GM23338 (cell line): ENCODE data around the gene RFFL. TPM values are rescaled to one million over a fixed set of nuclear protein-coding genes. Genes with fewer than 3 reads are reported as not detected.
A peak's percentile ranks its signal among the peaks of the same experiment; 100 is the strongest.

Experiments used
- ATAC-seq: fragments of 200-7000 bp; cut with Tn5 transposase; 3 replicates; pipeline ENCODE4 v1.9.1; 2020
- DNase-seq: peaks from one replicate; pipeline ENCODE4 v3.0.0-alpha.2; 2015; ENCODE audit warnings: low spot score
- H2AFZ ChIP-seq: fragments of 200-600 bp; sonication (generic); 2 replicates; pipeline ENCODE4 v1.8.0; 2016; ENCODE audit warnings: antibody characterized with exemption, mild to moderate bottlenecking, moderate library complexity
- H3F3A ChIP-seq: fragments of 200-600 bp; sonication (generic); replicated peaks from 2 replicates; pipeline ENCODE4 v1.8.0; 2017; ENCODE audit warnings: antibody characterized with exemption, mixed run types, low read depth
- H3K27ac ChIP-seq: fragments of 200-600 bp; sonication (generic); 2 replicates; pipeline ENCODE4 v1.6.1; 2016; ENCODE audit warnings: low read depth
- H3K27me3 ChIP-seq: fragments of 200-600 bp; sonication (generic); 2 replicates; pipeline ENCODE4 v1.8.0; 2016; ENCODE audit warnings: mild to moderate bottlenecking, mixed run types, moderate library complexity; ENCODE audit not compliant: insufficient read depth
- H3K36me3 ChIP-seq: fragments of 200-600 bp; sonication (generic); 2 replicates; pipeline ENCODE4 v1.8.0; 2016; ENCODE audit warnings: mild to moderate bottlenecking; ENCODE audit not compliant: insufficient read depth
- H3K4me1 ChIP-seq: fragments of 200-600 bp; sonication (generic); 2 replicates; pipeline ENCODE4 v1.8.0; 2016; ENCODE audit warnings: mild to moderate bottlenecking, moderate library complexity; ENCODE audit not compliant: insufficient read depth
- H3K4me2 ChIP-seq: fragments of 200-600 bp; sonication (generic); 2 replicates; pipeline ENCODE4 v1.7.1; 2017; ENCODE audit warnings: mixed run types
- H3K4me3 ChIP-seq: fragments of 200-600 bp; sonication (generic); 2 replicates; pipeline ENCODE4 v1.6.1; 2016; ENCODE audit warnings: mixed run types
- H3K79me2 ChIP-seq: fragments of 200-600 bp; sonication (generic); replicated peaks from 2 replicates; pipeline ENCODE4 v1.8.0; 2017; ENCODE audit warnings: mild to moderate bottlenecking; ENCODE audit not compliant: insufficient read depth
- H3K9me2 ChIP-seq: fragments of 200-600 bp; sonication (generic); 2 replicates; pipeline ENCODE4 v1.8.0; 2017; ENCODE audit not compliant: insufficient read depth
- H4K20me1 ChIP-seq: fragments of 200-600 bp; sonication (generic); replicated peaks from 2 replicates; pipeline ENCODE4 v1.8.0; 2017; ENCODE audit warnings: mild to moderate bottlenecking; ENCODE audit not compliant: insufficient read depth
- H3K27ac Mint-ChIP-seq: 2 replicates; pipeline ENCODE4 v1.8.0; 2020; ENCODE audit warnings: inconsistent platforms, mild to moderate bottlenecking, moderate library complexity, mixed read lengths
- H3K27me3 Mint-ChIP-seq: 3 replicates; pipeline ENCODE4 v1.8.0; 2022; ENCODE audit warnings: low read depth, mild to moderate bottlenecking, moderate library complexity, mixed read lengths, inconsistent platforms; ENCODE audit not compliant: insufficient read depth, poor library complexity
- H3K36me3 Mint-ChIP-seq: 3 replicates; pipeline ENCODE4 v1.8.0; 2021; ENCODE audit warnings: low read depth, mild to moderate bottlenecking, inconsistent platforms, moderate library complexity, mixed read lengths
- H3K4me1 Mint-ChIP-seq: 3 replicates; pipeline ENCODE4 v1.8.0; 2020; ENCODE audit warnings: mild to moderate bottlenecking, inconsistent platforms, mixed read lengths
- H3K4me3 Mint-ChIP-seq: 3 replicates; pipeline ENCODE4 v1.8.0; 2021; ENCODE audit warnings: moderate library complexity, mild to moderate bottlenecking, inconsistent platforms, mixed read lengths
- H3K9me3 Mint-ChIP-seq: 3 replicates; pipeline ENCODE4 v1.8.0; 2020; ENCODE audit warnings: moderate library complexity, mild to moderate bottlenecking, inconsistent platforms, mixed read lengths
- CTCF ChIP-seq, 2 experiments: fragments of 200-600 bp in 1 of 2; sonication (generic) in 1 of 2; conservative IDR thresholded peaks; 2 replicates each; pipeline versions ENCODE4 v1.5.1 to v1.6.1; 2016 to 2017; ENCODE audit warnings: antibody characterized with exemption in 2 of 2, low read depth in 2 of 2, mild to moderate bottlenecking in 2 of 2, moderate library complexity in 1 of 2
- EZH2 ChIP-seq: fragments of 200-600 bp; sonication (generic); IDR thresholded peaks from one replicate; pipeline ENCODE4 v1.8.0; 2017; ENCODE audit warnings: antibody characterized with exemption, mild to moderate bottlenecking, low read depth; ENCODE audit not compliant: unreplicated experiment
- EZH2phosphoT487 ChIP-seq: fragments of 200-600 bp; sonication (generic); IDR thresholded peaks from one replicate; pipeline ENCODE4 v1.8.1; 2018; ENCODE audit warnings: antibody characterized with exemption; ENCODE audit not compliant: unreplicated experiment
- JUNB ChIP-seq: IDR thresholded peaks from one replicate; pipeline ENCODE4 v1.6.1; 2016; ENCODE audit warnings: antibody characterized with exemption; ENCODE audit not compliant: unreplicated experiment
- NANOG ChIP-seq: IDR thresholded peaks from 2 replicates; pipeline ENCODE4 v1.6.1; 2016; ENCODE audit warnings: antibody characterized with exemption, borderline replicate concordance
- POLR2AphosphoS5 ChIP-seq: IDR thresholded peaks from 2 replicates; pipeline ENCODE4 v1.6.1; 2016; ENCODE audit warnings: antibody characterized with exemption, low read depth
- REST ChIP-seq: IDR thresholded peaks from one replicate; pipeline ENCODE4 v1.6.1; 2018; ENCODE audit warnings: antibody characterized with exemption; ENCODE audit not compliant: unreplicated experiment
- STAT1 ChIP-seq: IDR thresholded peaks from one replicate; pipeline ENCODE4 v1.6.1; 2016; ENCODE audit warnings: antibody characterized with exemption; ENCODE audit not compliant: unreplicated experiment
- ZNF114 ChIP-seq: fragments of 250-450 bp; sonication (Bioruptor Pico); IDR thresholded peaks from 2 replicates; pipeline ENCODE4 v1.5.0; 2020; ENCODE audit warnings: mild to moderate bottlenecking, moderate library complexity
- ZNF462 ChIP-seq: fragments of 250-450 bp; sonication (Bioruptor Pico); IDR thresholded peaks from 2 replicates; pipeline ENCODE4 v1.5.0; 2020; ENCODE audit warnings: mild to moderate bottlenecking, moderate library complexity
- polyA plus RNA-seq: library from polyadenylated mRNA; unstranded; fragments of >200 nt; fragmentation: Nextera tagmentation; extraction: Ambion mirVana; gene quantifications from 2 replicates; pipeline ENCODE4 v1.2.1, GENCODE V29; 2016
- total RNA-seq: library from RNA; depleted of rRNA; stranded (reverse); fragments of >200 nt; shearing (Covaris generic); gene quantifications from 2 replicates; pipeline ENCODE4 v1.2.3, GENCODE V29; 2014

Gene RFFL
- total and polyA plus RNA-seq, 2 experiments from 2014 or later: 4.1 to 22.2 TPM

GRCh38 chr17:35016369-35016768 lies 47.1 kb downstream of the RFFL start:
- Histone ChIP-seq H3K4me3 (no peak overlapping the region), H3K27me3 (no peaks in the 10 kb centered on the region), H3K27ac (no peak overlapping the region), H3K36me3 (no peaks in the 10 kb centered on the region), H3K4me2 (no peak overlapping the region), H3K9me2 (no peaks in the 10 kb centered on the region), H4K20me1 (peaks cover under 1% of the 10 kb centered on the region; the same call in 1 of the 2 replicates), H3K4me1 (no peaks in the 10 kb centered on the region), H3F3A (no peaks in the 10 kb centered on the region), H3K79me2 (no peaks in the 10 kb centered on the region), H2AFZ (no peak overlapping the region)
- Mint-ChIP-seq H3K36me3 (peaks cover 7% of the 10 kb centered on the region), H3K4me1 (peaks cover 10% of the 10 kb centered on the region; the same call in 2 of the 3 replicates), H3K27me3 (peaks cover 2% of the 10 kb centered on the region), H3K9me3 (no peaks in the 10 kb centered on the region), H3K27ac (no peak overlapping the region), H3K4me3 (no peak overlapping the region)
- TF ChIP-seq POLR2AphosphoS5 (no peak), JUNB (no peak), STAT1 (no peak)
- no peak for DNase-seq
- ATAC-seq: no peak

GRCh38 chr17:35011671-35012216 lies 51.8 kb downstream of the RFFL start:
- H3K4me3 Mint-ChIP-seq: no peak overlapping the region
- peaks cover 17% of the 10 kb centered on the region for H3K4me1 Mint-ChIP-seq
- no peaks in the 10 kb centered on the region for H3K79me2 ChIP-seq
- H3K27ac ChIP-seq: no peak overlapping the region
- H3K4me2 ChIP-seq: no peak overlapping the region
- H3K4me1 ChIP-seq: peaks cover 6% of the 10 kb centered on the region
- no peak for TF ChIP-seq ZNF462
- no peak for TF ChIP-seq EZH2phosphoT487
- no peak for TF ChIP-seq JUNB
- TF ChIP-seq EZH2: no peak
- no peak for TF ChIP-seq STAT1
- no peak for TF ChIP-seq CTCF (conservative IDR thresholded peaks at IDR 0.05; ENCODE audit: low read depth in 2 of 2)
- TF ChIP-seq ZNF114: no peak
- no peak for TF ChIP-seq NANOG
- no peak for TF ChIP-seq REST
- no peak for TF ChIP-seq POLR2AphosphoS5
- peaks cover 3% of the 10 kb centered on the region for H4K20me1 ChIP-seq
- peaks cover 28% of the 10 kb centered on the region for H3K36me3 Mint-ChIP-seq
- H3K36me3 ChIP-seq: no peaks in the 10 kb centered on the region
- H3K27ac Mint-ChIP-seq: no peak overlapping the region
- DNase-seq (no peak), ATAC-seq (peak; percentile 32)
- no peaks in the 10 kb centered on the region for H3K9me2 ChIP-seq
- H3K4me3 ChIP-seq: no peak overlapping the region
- no peaks in the 10 kb centered on the region for H3K27me3 ChIP-seq
- no peaks in the 10 kb centered on the region for H3F3A ChIP-seq
- no peak overlapping the region for H2AFZ ChIP-seq
- H3K27me3 Mint-ChIP-seq: peaks cover 8% of the 10 kb centered on the region
- H3K9me3 Mint-ChIP-seq: no peaks in the 10 kb centered on the region
